Measurements from ENCODE around the gene STK32A.

The STK32A gene

DNA sequence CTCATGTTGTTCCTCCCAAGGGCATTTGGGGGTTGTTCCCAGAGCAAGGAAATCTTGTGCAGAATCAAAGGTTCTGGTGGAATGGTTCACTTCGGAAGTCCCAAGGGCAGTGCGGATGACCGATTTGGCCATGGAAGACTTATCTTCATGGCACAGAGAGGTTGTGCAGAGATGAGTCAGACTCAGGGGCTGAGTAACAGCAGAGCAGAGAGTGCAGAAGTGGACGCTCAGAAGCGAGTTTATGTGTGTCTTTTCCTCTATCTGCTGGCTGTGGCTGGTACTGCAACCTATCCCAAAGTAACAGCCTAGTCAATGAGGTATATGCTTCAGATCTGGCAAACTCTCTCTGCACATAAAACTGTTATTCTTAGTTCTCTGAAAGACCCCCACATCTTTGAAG lies 157.0 kb downstream of the STK32A start:
- DNase-seq (ENCODE audit: low read depth in 2 of 2) = no peak

DNA sequence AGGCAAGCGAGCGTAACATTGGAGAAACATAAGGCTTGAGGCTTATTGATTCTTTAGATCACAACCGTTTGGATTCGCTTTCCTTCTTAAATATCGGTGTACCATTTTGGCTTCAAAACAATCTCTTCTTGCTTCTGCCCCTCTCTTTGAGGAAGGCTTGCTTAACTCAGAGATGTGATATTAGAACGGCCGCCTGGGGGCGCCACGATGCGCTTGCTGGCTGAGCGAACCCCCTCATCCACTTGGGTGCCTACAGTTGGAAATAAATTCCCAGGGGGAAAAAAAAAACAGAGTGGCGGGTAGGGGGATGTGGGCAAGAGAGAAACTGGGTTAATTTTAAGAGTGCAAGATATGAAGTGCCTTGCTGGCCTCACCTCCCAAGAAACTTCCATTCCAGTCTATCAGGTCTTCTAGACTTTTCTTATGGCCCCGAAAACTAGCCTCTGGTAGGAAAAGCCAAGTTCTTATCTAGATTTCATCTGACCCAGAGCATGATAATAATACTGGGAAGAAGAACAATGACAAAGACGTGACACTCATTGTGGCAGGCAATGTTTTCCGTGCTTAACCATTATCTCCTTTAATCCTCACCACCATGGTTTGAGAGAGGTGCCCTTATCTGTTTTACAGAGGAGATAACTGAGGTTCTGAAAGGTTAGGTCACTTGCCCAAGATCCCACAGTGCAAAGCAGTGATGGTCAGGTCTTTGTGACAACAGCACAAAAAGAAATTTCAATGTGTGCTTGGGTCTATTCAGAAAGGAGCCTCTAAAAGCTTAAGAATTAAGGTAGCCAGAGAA lies 159.2 kb downstream of the STK32A start:
- no peak for DNase-seq (ENCODE audit: low read depth in 2 of 2)

DNA sequence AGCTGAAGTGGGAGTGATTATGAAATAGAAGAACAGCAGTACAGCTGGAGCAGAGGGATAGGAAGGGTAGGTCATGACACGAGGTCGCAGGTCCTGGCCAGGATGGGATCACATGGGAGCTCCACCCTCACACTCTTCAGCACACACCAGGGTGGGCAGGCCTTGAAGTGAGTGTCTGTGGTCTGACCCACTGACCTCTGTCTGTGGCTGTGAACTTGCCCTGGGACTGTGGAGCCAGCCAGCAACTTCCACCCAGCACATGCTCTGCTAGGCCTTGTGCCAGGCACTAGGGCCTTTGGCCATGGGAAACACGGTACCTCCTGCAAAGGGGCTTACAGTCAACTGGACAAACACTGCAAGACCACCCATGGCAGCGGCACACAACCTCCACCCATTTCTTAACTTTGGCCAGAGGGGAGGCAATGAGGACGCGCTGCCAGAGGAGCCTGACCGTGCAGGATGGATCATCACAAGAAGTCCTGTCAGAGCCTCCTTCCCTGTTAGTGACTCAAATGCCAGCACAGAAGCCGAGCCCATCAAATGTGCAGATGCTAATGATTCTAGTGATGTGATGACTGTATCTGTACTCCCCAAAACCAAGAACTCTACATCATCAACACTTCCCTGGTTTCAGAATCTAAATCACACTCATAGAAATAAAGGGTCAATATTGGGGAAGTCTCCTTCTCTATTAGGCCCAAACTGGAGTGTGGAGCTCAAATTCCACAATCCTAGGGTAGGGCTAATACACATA lies 161.4 kb downstream of the STK32A start:
- DNase-seq (ENCODE audit: low read depth in 2 of 2) = no peak

DNA sequence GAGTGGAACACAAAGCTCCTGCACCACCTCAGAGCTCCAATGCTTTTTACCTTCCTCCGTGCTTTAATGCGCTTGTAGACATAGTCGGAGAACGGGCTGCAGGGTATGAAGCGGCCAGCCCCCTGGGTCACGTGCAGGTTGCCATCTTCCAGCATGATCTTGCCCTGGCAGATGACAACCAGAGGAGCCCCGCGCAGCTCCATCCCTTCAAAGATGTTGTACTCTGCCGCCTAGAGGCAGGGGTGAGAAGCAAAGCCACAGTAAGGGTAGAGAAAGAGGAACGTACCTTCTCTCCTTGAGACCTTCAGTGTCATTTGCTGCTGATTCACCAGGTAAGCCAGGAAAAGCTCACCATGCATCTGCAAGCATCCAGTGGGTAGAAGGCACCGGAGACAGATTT lies 162.8 kb downstream of the STK32A start:
- DNase-seq (ENCODE audit: low read depth in 2 of 2) = no peak

DNA sequence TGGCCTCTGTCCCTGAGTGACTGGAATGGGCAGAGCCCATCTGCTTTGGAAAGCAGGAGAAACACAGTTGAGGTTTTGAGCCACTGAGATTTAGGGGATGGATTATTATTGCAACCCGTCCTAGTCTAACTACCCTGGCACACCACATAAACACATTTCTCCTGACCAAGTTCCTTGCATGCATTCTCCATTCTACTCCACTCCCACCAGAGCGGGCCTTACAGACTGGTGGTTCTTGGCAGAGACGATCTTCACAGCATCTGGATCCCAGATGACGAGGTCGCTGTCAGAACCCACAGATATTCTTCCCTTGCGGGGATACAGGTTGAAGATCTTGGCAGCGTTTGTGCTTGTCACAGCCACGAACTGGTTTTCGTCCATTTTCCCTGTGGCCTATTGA lies 164.0 kb downstream of the STK32A start:
- no peak for DNase-seq (ENCODE audit: low read depth in 2 of 2)

DNA sequence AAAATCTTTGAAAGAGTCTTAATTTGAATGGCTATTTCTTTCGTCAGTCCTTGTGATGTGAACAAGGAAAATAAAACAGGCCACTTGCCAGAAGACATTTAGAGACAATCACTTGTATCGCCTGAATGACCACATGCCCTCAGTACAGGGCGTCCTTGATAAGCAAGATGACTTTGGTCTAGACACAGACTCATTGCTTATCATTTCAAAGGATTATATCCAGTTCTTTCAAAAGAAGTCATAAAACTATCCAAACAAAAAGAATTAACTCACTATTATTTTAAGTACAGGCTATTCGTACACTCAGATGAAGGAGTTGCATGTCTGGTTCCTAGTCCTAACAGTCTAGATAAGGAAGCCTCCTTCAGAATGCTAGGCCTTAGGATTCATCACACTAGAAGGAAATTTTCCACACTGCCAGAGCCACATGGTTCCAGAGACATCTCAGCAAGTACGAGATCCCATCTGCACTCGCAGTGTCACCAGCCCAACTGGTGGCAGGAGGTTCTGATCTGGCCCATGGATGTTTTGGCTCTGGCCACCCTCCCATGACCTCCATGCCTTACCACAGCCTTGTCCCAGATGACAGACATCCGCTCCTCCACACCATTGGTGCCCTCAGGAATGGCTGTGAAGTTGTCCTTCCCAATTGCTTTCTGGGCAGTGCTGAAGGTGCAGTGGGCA lies 165.4 kb downstream of the STK32A start:
- DNase-seq (ENCODE audit: low read depth in 2 of 2) = no peak

DNA sequence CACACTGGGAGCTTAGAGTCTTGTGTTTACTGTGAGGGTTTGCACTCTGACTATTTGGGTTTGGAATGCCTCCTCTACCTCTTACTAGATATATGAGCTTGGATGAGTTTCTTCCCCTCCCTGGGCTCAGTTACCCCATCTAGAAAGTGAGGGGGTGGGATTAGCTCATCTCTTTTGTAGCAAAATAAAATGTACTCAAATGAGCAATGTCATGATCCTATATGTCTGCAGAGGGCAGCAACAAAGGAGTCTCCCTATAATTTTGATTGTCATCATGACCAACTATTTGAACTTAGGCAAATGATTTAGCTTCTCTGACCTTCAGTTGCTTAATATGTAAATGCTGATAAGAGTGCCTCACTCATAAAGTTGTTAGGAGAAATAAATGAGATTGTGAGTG lies 166.1 kb downstream of the STK32A start:
- DNase-seq (ENCODE audit: low read depth in 2 of 2) = no peak

DNA sequence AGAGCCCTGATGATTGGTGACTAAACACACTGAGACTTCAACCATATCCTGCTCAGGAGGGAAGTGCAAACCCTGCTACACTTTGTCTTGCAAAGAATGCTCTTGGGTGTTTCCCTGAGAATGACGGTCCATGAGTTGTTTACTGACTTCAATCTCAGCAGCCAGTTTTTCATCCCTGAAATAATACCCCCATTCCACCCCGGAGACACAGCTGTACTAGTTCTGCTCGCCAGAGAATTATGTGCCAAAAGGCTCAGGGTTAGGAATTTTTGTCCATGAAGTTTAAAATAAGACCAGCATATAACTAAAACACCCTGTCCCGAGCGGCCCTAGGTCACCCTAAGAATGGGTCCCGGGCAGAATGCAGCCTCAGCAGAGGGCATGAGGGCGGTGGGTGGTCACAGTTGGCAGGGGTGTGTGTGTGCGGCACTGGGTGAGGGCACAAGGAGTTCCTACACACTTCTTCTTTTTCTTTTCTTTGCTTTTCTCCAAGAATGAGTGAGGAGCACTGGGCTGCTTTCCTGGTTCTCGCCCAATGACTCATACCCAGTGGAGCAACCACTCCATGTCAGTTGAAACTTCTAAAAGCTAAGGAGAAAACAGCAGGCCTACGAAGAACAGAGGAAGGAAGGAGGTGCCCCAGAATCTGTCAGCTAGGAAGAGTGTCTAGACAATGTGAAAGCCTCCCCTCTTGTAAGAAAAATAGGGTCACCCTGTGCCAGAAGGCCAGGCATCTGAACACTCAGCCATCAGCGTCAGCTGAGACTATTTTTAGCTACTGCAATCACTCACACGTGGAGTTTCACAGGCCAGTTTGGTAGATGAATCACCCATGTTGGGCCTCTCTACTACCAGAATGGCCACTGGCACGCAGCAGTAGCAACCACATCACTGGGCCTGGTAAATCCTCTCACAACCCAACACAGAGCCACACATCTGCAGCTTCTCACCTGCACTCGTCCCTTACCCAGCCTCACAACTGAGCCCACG lies 169.1 kb downstream of the STK32A start:
- no peak for DNase-seq (ENCODE audit: low read depth in 2 of 2)

DNA sequence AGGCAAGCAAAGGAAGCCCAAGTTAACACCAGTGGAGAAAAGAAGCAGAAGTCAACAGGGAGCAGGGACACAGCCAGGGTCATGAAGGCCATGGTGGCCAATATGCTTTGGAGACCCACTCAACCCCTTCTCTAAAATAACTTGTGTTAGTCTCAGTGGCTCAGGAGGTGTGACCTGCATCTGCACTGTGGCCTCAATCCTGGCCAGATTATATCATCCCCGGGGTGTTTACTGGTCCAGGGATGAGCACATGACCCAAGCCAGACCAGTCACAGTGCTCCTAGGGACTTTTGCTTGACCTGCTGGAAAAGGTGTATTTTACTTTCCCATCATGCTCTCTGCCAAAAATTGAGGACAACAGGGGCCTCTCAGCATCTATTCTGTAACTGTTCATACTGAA lies 169.9 kb downstream of the STK32A start:
- no peak for DNase-seq (ENCODE audit: low read depth in 2 of 2)

DNA sequence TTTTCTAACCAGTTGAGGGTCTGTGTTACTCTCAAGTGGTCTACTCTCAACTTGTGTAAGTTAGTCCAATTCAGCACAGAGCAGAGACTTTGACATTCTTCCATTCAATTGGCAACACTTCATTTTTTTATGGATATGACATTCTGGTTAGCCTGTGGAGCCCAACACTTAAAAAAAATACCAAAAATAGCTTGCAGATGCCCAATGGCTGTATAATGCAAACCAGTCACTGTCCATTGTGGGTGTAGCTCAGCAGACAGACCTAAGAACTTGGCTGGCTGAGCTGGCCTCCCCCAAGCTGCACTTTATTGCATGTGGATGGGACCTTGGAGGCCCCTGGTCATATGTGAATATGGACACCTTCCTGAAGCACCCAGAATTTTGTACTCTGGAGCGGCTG lies 171.8 kb downstream of the STK32A start:
- no peak for DNase-seq (ENCODE audit: low read depth in 2 of 2)

DNA sequence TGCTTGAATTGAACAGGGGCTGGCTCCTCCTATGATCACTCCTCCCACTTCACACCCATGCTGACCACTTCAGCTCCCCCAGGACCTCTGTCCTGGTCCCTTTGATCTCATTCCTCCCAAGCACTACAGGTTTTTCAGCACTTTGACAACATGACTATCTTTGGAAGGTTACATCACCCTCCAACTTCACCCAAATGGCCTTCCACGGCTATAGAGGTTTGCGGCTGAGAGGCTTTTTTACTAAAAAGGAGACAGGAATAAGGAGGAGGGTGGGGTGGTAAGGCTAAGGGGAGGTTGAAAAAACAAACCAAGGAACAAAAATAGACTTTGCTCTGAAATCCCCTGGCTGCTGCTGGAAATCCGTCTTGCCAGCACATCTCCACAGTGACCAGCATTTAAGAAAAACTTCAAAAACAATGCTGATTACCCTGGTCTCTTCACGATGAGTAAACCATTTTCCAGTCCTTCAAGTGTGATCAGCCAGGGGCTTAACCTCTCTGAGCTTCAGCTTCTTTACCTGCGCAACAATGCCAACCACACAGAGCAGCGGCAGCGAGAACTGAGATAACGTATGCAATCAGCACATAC lies 172.4 kb downstream of the STK32A start:
- DNase-seq (ENCODE audit: low read depth in 2 of 2) = no peak

DNA sequence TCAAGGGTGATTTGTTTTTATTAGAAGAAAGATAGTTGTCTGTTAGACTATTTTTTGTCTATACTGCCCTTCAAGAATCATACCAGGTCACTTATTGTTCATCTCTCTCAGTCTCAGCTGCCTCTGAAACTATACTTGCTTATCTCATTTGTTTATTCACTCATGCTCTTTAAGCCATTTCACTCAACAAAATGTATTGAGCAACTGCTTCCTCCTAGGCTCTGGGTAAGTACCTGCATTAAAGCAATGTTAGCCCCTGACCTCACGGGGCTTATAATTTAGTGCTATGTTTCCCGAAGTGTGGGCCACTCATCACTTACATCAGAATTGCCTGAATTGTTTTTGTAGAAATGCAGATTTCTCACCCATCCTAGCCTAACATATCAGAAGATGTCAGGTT lies 174.2 kb downstream of the STK32A start:
- no peak for DNase-seq (ENCODE audit: low read depth in 2 of 2)

DNA sequence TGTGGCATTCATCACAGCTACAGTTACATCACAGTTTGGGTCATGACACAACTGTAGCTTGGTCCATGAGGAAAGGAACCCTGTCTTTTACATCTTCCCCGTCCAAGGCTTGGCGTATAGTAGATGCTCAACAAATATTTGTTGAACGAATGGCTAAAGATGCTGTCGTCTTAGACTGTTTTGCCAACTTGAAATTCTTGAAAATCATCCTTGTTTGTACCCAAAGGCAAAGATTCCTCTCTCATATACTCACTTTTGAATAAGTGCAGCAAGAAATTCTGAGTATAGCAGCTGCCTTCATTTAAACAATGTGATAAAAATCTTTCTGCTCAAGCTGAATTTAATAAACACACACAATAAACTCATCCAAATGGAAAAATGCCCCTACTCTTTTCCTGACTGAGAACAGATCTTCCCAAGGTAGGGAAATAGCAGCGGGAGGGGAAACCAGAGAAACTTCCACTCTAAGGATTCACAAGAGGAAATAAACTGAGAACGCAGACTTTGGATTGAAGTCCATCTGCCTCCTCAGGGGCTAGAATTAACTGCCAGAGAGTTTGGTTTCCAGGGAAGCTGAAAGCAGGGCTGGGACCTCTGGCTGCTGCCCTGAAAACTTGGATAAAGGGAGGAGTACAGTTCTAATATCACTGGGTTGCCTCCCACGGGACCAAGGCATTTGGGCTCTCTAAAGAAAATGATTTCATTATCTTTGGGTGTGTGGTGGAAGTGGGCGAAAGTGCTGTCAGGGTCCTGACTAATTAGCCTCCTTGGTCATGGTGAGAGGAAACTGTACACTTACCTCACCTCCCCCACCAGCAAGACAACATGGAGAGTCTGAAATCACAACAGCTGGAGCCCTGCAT lies 175.9 kb downstream of the STK32A start:
- DNase-seq (ENCODE audit: low read depth in 2 of 2) = no peak

DNA sequence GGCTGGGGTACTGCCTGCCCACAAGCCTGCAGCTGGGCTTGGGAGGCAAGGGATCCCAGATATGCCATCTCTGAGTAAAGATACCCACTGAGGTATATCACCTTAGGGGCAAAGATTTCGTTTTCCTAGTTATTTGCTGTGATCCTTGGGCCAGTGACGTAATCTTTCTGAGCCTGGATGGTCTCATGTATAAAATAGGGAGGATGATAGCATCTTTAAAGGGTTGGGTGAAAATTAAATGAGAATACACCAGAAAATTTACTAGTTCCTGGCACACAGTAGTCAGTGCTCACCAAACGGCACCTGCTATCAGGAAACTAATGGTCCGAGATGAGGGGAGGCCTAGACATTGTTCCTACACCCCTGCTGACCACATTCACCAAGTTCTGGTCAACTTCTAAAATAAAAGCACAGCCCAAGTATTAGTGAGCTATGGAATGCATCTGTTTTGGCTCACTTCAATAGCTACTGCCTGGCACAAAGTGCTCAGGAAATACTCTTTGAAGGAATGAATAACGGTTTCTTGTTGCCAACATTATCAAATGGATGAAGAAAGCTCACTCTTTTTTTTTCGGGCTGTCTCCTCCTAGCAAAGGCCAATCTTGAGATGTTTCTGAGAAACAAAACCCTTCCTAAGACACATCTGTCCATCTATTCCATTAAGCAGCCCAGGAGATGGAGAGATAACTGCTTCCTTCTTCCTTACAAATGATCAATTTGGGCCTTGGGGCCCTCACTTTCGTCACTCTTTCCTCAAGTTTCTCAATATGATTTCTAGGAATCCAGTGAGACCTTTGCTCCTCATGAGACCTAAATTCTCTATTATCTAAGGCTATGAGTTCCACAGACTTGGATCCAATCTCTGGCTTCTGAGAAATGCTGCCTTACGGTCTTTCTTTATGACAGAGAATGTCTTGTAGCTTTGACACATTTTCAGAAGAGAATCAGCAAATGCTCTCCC lies 176.8 kb downstream of the STK32A start:
- DNase-seq (ENCODE audit: low read depth in 2 of 2) = no peak

DNA sequence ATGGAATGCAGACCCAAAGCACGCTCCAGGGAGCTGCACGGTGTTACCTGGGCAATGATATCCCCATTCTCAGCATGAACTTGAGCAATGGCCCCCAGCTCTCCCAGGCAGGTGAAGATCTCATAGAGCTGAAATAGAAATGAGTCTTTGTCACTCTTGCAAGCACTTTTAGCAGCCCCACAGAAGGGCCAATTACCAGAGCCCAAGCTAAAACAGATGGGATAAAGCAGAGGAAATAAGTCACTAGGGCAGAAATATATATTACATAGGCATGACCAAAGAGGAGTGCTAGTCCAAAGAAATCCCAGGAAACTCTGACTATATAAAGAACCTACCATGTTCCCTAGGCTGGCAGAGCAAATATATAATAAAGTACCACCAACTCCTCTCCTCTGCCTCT lies 177.7 kb downstream of the STK32A start:
- no peak for DNase-seq (ENCODE audit: low read depth in 2 of 2)

DNA sequence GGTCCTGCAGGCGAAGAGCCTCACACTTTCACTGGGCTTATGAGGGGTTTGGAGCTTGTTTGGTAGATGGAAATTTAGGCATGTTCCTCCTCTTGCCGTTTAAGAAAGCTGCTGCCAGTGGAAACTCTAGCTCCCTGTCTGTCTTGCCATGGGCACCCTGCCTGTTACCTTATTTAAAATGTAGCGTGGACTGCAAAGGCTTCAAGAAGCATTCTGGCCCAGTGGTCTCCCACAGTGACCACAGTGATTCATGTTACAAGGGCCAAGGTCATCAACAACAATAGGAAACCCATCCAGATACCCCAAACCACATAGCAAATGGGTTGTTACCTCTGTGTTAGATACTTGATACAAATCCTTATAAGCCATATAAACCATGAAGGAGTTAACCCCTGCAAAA lies 178.4 kb downstream of the STK32A start:
- no peak for DNase-seq (ENCODE audit: low read depth in 2 of 2)

DNA sequence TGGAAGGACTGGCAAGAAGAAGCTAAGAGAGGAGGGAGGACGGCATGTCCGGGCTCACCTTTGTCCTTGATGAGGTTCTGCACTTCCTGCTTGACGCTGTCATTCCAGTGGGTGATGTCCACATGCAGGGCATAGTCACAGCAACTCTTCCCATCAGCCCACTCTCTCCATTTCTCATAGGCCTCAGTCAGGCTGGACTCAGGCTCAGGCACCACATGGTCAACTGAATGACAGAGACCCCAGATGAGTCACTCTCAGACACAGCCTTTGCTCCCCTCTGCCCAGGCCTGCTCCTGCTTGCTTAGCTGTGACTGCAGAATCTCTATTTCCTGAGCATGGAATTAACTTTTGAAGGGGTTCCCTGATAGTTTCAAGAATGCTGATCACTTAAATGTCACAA lies 180.8 kb downstream of the STK32A start:
- no peak for DNase-seq (ENCODE audit: low read depth in 2 of 2)

DNA sequence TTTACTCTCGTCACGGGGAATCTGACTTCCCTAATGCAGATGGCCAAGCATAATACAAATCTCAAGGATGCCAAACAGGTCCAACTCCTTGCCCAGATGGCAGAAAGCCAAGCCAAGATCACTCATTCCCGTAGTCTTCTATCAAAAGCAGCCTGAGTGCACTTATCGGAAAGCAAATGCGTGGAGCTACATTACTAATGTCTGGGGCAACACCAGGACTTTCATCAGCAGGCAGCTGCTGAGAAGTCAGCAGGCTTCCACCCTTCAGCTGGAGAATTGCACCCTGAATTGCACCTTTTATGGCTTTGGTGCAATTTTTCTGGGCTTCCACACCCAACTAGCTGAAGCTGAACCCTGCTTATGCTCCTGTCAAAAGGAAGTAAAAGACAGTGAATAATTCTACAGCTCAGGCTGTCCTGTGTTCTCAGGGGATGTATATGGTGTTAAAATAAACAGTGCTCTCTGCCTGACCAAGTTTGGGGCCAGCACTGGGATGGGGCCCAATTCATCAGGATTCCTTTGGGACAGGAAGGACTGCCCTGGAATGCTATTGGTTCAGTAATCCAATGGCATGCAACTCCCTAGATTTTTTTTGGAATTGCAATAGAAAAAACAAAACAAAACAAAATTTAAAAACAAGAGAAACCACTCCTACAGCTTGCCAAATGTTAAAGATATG lies 182.4 kb downstream of the STK32A start:
- DNase-seq (ENCODE audit: low read depth in 2 of 2) = no peak
